ENCODE data around the gene KPNB1.
A peak's percentile ranks its signal among the peaks of the same experiment; 100 is the strongest.

Gene KPNB1

DNA sequence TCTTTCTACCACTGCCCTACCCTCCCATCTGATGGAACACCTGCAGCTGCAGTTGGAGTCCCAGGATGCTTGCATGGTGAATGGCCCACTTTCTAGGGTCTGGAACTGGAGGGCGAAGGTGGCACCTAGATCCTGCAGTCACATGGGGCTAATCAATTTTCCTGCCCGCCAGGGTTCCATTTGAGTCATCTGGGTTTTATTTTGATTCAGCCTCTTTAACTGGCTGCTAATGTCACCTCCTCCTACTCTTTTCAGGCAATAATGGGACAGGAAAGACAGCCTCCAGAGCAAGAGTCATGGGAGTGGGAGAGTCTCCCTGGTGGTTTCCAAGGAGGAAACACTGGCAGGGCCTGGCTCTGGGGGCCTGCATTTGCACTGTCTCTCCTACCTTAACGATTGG, 40.4 kb downstream of the KPNB1 start:
- Histone ChIP-seq H3K4me2 (ENCODE audit: low read depth, low read length, poor library complexity, severe bottlenecking) (no peak overlapping the region), H3F3A (ENCODE audit: insufficient read depth) (peaks cover 24% of the 10 kb centered on the region), H3K27ac (ENCODE audit: low read depth, low read length) (no peak overlapping the region)

DNA sequence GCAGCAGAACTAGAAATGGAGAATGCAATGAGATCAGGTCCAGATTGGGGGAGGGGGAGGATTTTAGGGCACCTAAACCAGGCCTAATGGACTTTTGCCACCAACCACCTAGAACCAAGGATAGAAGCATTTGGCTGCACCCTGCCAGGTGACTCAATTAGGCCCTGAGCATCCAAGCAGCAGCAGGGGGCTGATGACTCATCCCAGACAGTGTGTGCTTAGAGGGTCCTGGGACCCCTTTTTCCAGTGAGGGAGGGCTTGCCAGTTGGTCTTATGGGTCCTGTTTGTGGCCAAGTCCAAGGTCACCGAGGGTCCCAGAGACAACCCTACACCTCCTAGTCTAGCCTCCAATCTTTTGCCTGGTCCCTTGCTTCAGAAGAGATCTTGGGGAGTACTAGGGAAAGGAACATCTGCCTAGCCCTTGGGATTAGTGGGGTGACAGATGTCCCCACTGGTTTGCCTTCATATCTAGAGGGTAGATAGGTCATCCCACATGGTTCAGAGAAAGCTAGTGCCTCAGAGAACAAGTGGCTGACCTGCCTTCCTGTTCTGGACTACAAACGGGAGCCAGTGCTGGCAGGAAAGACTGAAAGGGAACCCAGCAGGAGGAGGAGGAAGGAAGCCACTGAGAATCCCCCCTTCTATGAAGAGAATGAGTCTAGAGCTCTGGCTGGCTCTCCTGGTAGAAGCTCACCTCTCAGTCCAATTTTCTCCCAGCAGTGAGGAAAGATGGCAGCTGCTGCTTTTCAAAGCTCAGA, 42.6 kb downstream of the KPNB1 start:
- H4K20me1 ChIP-seq (ENCODE audit: low read depth, low read length) = no peaks in the 10 kb centered on the region
- H3K4me3 ChIP-seq (ENCODE audit: insufficient read depth, low read length, poor library complexity, severe bottlenecking) = no peak overlapping the region
- H3K4me2 ChIP-seq (ENCODE audit: low read depth, low read length, poor library complexity, severe bottlenecking) = peak overlapping the region; percentile 80
- H3K36me3 ChIP-seq (ENCODE audit: low read length) = no peaks in the 10 kb centered on the region
- H3K27me3 ChIP-seq (ENCODE audit: low read length) = no peaks in the 10 kb centered on the region
- H3F3A ChIP-seq (ENCODE audit: insufficient read depth) = peaks cover 4% of the 10 kb centered on the region; the same call in 1 of the 2 replicates
- no peak overlapping the region for H3K27ac ChIP-seq (ENCODE audit: low read depth, low read length)
- peak overlapping the region; percentile 59; the same call in 1 of the 2 replicates for H3K9ac ChIP-seq (ENCODE audit: low read length)
- H3K9me2 ChIP-seq (replicated peaks; ENCODE audit: insufficient read depth, low read length) = no peaks in the 10 kb centered on the region
- no peak overlapping the region for H2AFZ ChIP-seq (ENCODE audit: low read depth, low read length, severe bottlenecking)
- H3K79me2 ChIP-seq (ENCODE audit: insufficient read depth, low read length) = no peaks in the 10 kb centered on the region
- TF ChIP-seq EZH2phosphoT487 (conservative IDR thresholded peaks at IDR 0.05; ENCODE audit: low read length) = no peak
- TF ChIP-seq, protein P1, sequence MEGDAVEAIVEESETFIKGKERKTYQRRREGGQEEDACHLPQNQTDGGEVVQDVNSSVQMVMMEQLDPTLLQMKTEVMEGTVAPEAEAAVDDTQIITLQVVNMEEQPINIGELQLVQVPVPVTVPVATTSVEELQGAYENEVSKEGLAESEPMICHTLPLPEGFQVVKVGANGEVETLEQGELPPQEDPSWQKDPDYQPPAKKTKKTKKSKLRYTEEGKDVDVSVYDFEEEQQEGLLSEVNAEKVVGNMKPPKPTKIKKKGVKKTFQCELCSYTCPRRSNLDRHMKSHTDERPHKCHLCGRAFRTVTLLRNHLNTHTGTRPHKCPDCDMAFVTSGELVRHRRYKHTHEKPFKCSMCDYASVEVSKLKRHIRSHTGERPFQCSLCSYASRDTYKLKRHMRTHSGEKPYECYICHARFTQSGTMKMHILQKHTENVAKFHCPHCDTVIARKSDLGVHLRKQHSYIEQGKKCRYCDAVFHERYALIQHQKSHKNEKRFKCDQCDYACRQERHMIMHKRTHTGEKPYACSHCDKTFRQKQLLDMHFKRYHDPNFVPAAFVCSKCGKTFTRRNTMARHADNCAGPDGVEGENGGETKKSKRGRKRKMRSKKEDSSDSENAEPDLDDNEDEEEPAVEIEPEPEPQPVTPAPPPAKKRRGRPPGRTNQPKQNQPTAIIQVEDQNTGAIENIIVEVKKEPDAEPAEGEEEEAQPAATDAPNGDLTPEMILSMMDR (IDR thresholded peaks at IDR 0.05; ENCODE audit: insufficient read depth, low read length, poor library complexity, severe bottlenecking) = no peak
- H3K9me3 ChIP-seq (ENCODE audit: insufficient read depth, low read length) = no peaks in the 10 kb centered on the region

More for the DNA sequence above, 40.4 kb downstream of the KPNB1 start:
- no peaks in the 10 kb centered on the region for H3K9me3 ChIP-seq (ENCODE audit: insufficient read depth, low read length)
- no peak overlapping the region for H2AFZ ChIP-seq (ENCODE audit: low read depth, low read length, severe bottlenecking)
- no peak overlapping the region for H3K4me3 ChIP-seq (ENCODE audit: insufficient read depth, low read length, poor library complexity, severe bottlenecking)
- H3K27me3 ChIP-seq (ENCODE audit: low read length) = no peaks in the 10 kb centered on the region
- 0 out of 2 replicates have a peak, but pooled peaks cover 4% of the 10 kb centered on the region for H3K36me3 ChIP-seq (ENCODE audit: low read length)
- H3K79me2 ChIP-seq (ENCODE audit: insufficient read depth, low read length) = no peaks in the 10 kb centered on the region
- no peaks in the 10 kb centered on the region for H4K20me1 ChIP-seq (ENCODE audit: low read depth, low read length)
- no peaks in the 10 kb centered on the region for H3K9me2 ChIP-seq (replicated peaks; ENCODE audit: insufficient read depth, low read length)
- no peak overlapping the region for H3K9ac ChIP-seq (ENCODE audit: low read length)
- no peak for TF ChIP-seq EZH2phosphoT487 (conservative IDR thresholded peaks at IDR 0.05; ENCODE audit: low read length)
- TF ChIP-seq, protein P1 (IDR thresholded peaks at IDR 0.05; ENCODE audit: insufficient read depth, low read length, poor library complexity, severe bottlenecking) = no peak

DNA sequence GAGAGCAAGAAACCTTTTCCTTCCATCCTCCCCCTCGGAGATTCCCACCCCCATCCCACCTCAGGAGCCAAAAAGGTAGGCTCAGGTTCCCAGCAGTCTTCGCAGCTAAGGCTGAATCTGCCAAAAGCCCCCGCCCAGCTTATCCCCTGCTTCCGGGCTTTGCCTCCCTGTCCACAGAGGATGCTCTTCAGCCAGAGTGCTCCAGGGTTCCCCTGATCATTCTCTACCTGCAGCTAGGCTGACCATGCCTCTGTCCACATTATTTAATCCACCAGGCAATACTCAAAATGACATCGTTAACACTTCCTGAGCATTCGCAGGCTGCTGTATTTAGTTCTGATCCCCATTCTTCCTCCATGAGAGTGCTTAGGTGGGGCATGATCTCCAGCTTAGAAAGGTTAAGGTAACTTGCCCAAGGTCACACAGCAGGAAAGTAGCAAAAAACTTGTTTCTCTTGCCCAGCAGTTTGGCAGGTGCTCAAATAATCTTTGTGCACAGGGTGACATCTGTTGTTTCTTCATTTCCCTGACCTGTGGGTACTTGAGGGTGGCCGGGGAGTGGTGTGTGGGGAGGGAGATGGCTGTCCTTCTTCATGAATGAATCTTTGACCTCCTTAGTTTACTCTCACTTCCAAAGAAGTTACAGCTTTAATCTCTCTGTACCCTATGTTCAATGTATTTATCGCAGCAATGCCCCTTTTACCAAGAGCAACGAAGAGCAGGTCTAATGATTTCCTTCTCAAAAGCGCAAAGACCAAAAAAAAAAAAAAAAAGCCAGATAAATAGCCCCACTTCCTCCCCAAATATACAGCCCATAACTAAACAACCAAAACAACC, 43.4 kb downstream of the KPNB1 start:
- Histone ChIP-seq H3F3A (ENCODE audit: insufficient read depth) (no peaks in the 10 kb centered on the region), H3K4me3 (ENCODE audit: insufficient read depth, low read length, poor library complexity, severe bottlenecking) (peak overlapping the region; percentile 67), H3K4me2 (ENCODE audit: low read depth, low read length, poor library complexity, severe bottlenecking) (peak overlapping the region; percentile 80), H2AFZ (ENCODE audit: low read depth, low read length, severe bottlenecking) (peak overlapping the region; percentile 44), H3K27me3 (ENCODE audit: low read length) (no peaks in the 10 kb centered on the region), H3K79me2 (ENCODE audit: insufficient read depth, low read length) (no peaks in the 10 kb centered on the region), H3K9ac (ENCODE audit: low read length) (peak overlapping the region; percentile 59), H3K27ac (ENCODE audit: low read depth, low read length) (peak overlapping the region; percentile 14), H4K20me1 (ENCODE audit: low read depth, low read length) (no peaks in the 10 kb centered on the region), H3K36me3 (ENCODE audit: low read length) (no peaks in the 10 kb centered on the region), H3K9me3 (ENCODE audit: insufficient read depth, low read length) (no peaks in the 10 kb centered on the region), H3K9me2 (replicated peaks; ENCODE audit: insufficient read depth, low read length) (no peaks in the 10 kb centered on the region)
- TF ChIP-seq, protein P1 (IDR thresholded peaks at IDR 0.05; ENCODE audit: insufficient read depth, low read length, poor library complexity, severe bottlenecking) = no peak
- no peak for TF ChIP-seq EZH2phosphoT487 (conservative IDR thresholded peaks at IDR 0.05; ENCODE audit: low read length)

All from SU-DHL-6 (cell line).